HCT116 (cell line): ENCODE data around the gene MED13L. TPM values are rescaled to one million over a fixed set of nuclear protein-coding genes. Genes with fewer than 3 reads are reported as not detected.

Experiments used
- ATAC-seq: fragments of 200-7000 bp; cut with Tn5 transposase; 2 replicates; pipeline ENCODE4 v1.9.1; 2020; ENCODE audit warnings: mild to moderate bottlenecking, moderate library complexity
- BruUV-seq: library from RNA; stranded (reverse); fragments of 400-500 nt; replicated peaks from 2 replicates; lab custom pipeline; 2021; lab: Mats Ljungman, UMichigan
- CTCF ChIA-PET: fragments of 300-600 bp; sonication (Branson Sonifier 250); formaldehyde crosslinking; loops from one replicate; lab custom pipeline; 2021; ENCODE audit warnings: antibody characterized with exemption; lab: Charles Lee
- POLR2A ChIA-PET: fragments of 300-600, 350-600 bp; sonication (Branson Sonifier 250); formaldehyde crosslinking; loops from one replicate; lab custom pipeline; 2021; ENCODE audit warnings: antibody characterized with exemption; lab: Charles Lee
- RAD21 ChIA-PET, 2 experiments: fragments of 300-600 bp; sonication (Branson Sonifier 250); formaldehyde crosslinking; loops; one replicate each; lab custom pipeline; 2023; ENCODE audit warnings: low total read pairs in 2 of 2; ENCODE audit not compliant: uncharacterized antibody in 2 of 2, unreplicated experiment in 2 of 2, low non-redundant PET in 1 of 2; lab: Charles Lee
- DNase-seq: peaks from one replicate; pipeline ENCODE4 v3.0.0-alpha.2; 2010; ENCODE audit warnings: low read depth, low spot score
- H2AFZ ChIP-seq: fragments of 200-600 bp; shearing (Covaris generic), sonication (generic); 2 replicates; pipeline ENCODE4 v1.6.1; 2017; ENCODE audit warnings: low read depth, mixed run types, mixed read lengths, antibody characterized with exemption, low read length; ENCODE audit not compliant: poor library complexity, severe bottlenecking
- H3K27ac ChIP-seq: 2 replicates; pipeline ENCODE4 v1.5.1; 2012; ENCODE audit warnings: low read depth, low read length
- H3K27me3 ChIP-seq: fragments of 200-600 bp; sonication (generic); 2 replicates; pipeline ENCODE4 v1.6.1; 2016; ENCODE audit warnings: mixed run types, low read length, mixed read lengths; ENCODE audit not compliant: insufficient read depth
- H3K36me3 ChIP-seq, 2 experiments: fragments of 200-500 bp in 1 of 2; fragments of 200-600 bp in 1 of 2; sonication (Bioruptor generic) in 1 of 2; sonication (generic) in 1 of 2; 2 replicates each; pipeline versions ENCODE4 v1.5.1 to v1.6.1; 2014 to 2016; ENCODE audit warnings: low read length in 2 of 2, inconsistent platforms in 1 of 2, mixed read lengths in 1 of 2, mixed run types in 1 of 2; ENCODE audit not compliant: insufficient read depth in 2 of 2, control insufficient read depth in 1 of 2
- H3K4me1 ChIP-seq, 2 experiments: fragments of 200-600 bp in 1 of 2; sonication (generic) in 1 of 2; 2 replicates each; pipeline versions ENCODE4 v1.5.1 to v1.6.1; 2012 to 2017; ENCODE audit warnings: low read length in 2 of 2, inconsistent platforms in 1 of 2, mild to moderate bottlenecking in 1 of 2, mixed read lengths in 1 of 2, mixed run types in 1 of 2, moderate library complexity in 1 of 2; ENCODE audit not compliant: insufficient read depth in 2 of 2, control insufficient read depth in 1 of 2
- H3K4me2 ChIP-seq: fragments of 200-600 bp; sonication (generic); 2 replicates; pipeline ENCODE4 v1.6.1; 2017; ENCODE audit warnings: mixed run types, low read length, mixed read lengths
- H3K4me3 ChIP-seq, 2 experiments: fragments of 200-600 bp in 1 of 2; sonication (generic) in 1 of 2; replicated peaks in 1 of 2; 2 replicates each; pipeline ENCODE4 v1.5.1; 2011 to 2016; ENCODE audit warnings: low read length in 2 of 2, control low read depth in 1 of 2, low read depth in 1 of 2, mild to moderate bottlenecking in 1 of 2, mixed read lengths in 1 of 2, mixed run types in 1 of 2
- H3K79me2 ChIP-seq: fragments of 200-600 bp; sonication (generic); 2 replicates; pipeline ENCODE4 v1.6.1; 2017; ENCODE audit warnings: mild to moderate bottlenecking, mixed run types, low read length, moderate library complexity, mixed read lengths; ENCODE audit not compliant: insufficient read depth
- H3K9ac ChIP-seq: fragments of 200-600 bp; sonication (generic); 2 replicates; pipeline ENCODE4 v1.6.1; 2016; ENCODE audit warnings: low read length, mixed read lengths
- H3K9me2 ChIP-seq: fragments of 200-600 bp; sonication (generic), shearing (Covaris generic); 2 replicates; pipeline ENCODE4 v1.6.1; 2017; ENCODE audit warnings: mixed run types, mild to moderate bottlenecking, moderate library complexity; ENCODE audit not compliant: insufficient read depth
- H3K9me3 ChIP-seq, 2 experiments: fragments of 200-500 bp in 1 of 2; fragments of 200-600 bp in 1 of 2; sonication (Bioruptor generic) in 1 of 2; sonication (generic) in 1 of 2; 2 replicates each; pipeline ENCODE4 v1.6.1; 2014 to 2017; ENCODE audit warnings: low read length in 2 of 2, mixed read lengths in 2 of 2, inconsistent platforms in 1 of 2, low read depth in 1 of 2, mild to moderate bottlenecking in 1 of 2, mixed run types in 1 of 2, moderate library complexity in 1 of 2; ENCODE audit not compliant: control insufficient read depth in 1 of 2, insufficient read depth in 1 of 2
- H4K20me1 ChIP-seq: fragments of 200-600 bp; sonication (generic), shearing (Covaris generic); 2 replicates; pipeline ENCODE4 v1.6.1; 2017; ENCODE audit warnings: mixed run types, mild to moderate bottlenecking, moderate library complexity; ENCODE audit not compliant: insufficient read depth
- CTCF ChIP-seq, 3 experiments: fragments of 200-600 bp in 1 of 3; sonication (generic) in 1 of 3; IDR thresholded peaks in 2 of 3; conservative IDR thresholded peaks in 1 of 3; 2 replicates each; pipeline ENCODE4 v1.5.1; 2012 to 2017; ENCODE audit warnings: low read depth in 2 of 3, low read length in 2 of 3, antibody characterized with exemption in 1 of 3, borderline replicate concordance in 1 of 3, control low read depth in 1 of 3, mild to moderate bottlenecking in 1 of 3, mixed read lengths in 1 of 3, mixed run types in 1 of 3, moderate library complexity in 1 of 3; ENCODE audit not compliant: insufficient read depth in 1 of 3
- FOSL1 ChIP-seq: IDR thresholded peaks from 2 replicates; pipeline ENCODE4 v1.6.1; 2012; ENCODE audit warnings: low read depth
- POLR2AphosphoS5 ChIP-seq: IDR thresholded peaks from 2 replicates; pipeline ENCODE4 v1.6.1; 2011; ENCODE audit warnings: mild to moderate bottlenecking, low read depth, low read length, moderate library complexity
- ZNF274 ChIP-seq: fragments of 200-500 bp; sonication (Bioruptor generic); IDR thresholded peaks from 2 replicates; pipeline ENCODE4 v1.6.1; 2014; ENCODE audit warnings: mild to moderate bottlenecking, low read depth, low read length, inconsistent platforms
- intact Hi-C: fragments of 100-400 bp; cut with micrococcal nuclease; formaldehyde crosslinking; loops from 2 replicates; pipeline ENCODE4 v1.10.0; 2022
- total RNA-seq: library from RNA; stranded (reverse); gene quantifications from one replicate; pipeline ENCODE4 v1.2.1, GENCODE V29; 2021; ENCODE audit not compliant: unreplicated experiment

The MED13L gene
- total RNA-seq, 1 experiment from 2014 or later: 176 TPM

DNA sequence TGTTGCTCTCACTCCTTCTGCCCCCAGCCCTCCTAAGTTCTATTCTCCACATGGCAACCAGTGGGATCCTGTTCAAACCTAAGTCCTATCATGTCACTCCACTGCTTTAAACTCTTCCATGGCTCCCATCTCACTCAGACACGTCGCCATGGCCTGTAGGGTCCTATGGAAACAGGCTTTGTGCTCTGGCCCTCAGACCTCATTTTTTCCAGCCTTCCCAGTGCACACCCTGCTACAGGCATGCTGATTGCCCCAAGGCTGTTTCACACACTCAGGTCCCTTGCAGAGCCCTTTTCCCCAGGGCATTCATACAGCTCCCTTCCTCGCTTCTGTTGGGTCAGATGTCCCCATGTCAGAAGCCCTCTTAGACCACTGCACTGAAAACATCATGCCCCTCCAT lies 11.2 kb upstream of the MED13L start:
- ChIA-PET RAD21 (no interaction called here), CTCF (no interaction called here), POLR2A (no interaction called here)
- intact Hi-C loops: no loop called here
- no peak overlapping the region for H3K4me2 ChIP-seq
- no peaks in the 10 kb centered on the region for H3K79me2 ChIP-seq
- H3K9me3 ChIP-seq: no peaks in the 10 kb centered on the region
- TF ChIP-seq POLR2AphosphoS5: no peak
- TF ChIP-seq FOSL1: no peak
- no peak overlapping the region for H3K27ac ChIP-seq
- no TSS peak for BruUV-seq
- no peak overlapping the region for H3K9ac ChIP-seq
- no peak overlapping the region for H3K4me3 ChIP-seq
- no peak overlapping the region for H2AFZ ChIP-seq
- no peaks in the 10 kb centered on the region for H3K9me2 ChIP-seq
- ATAC-seq: no peak
- no peaks in the 10 kb centered on the region for H4K20me1 ChIP-seq
- H3K36me3 ChIP-seq: no peaks in the 10 kb centered on the region
- DNase-seq: no peak
- no peaks in the 10 kb centered on the region for H3K27me3 ChIP-seq
- H3K4me1 ChIP-seq: no peaks in the 10 kb centered on the region

DNA sequence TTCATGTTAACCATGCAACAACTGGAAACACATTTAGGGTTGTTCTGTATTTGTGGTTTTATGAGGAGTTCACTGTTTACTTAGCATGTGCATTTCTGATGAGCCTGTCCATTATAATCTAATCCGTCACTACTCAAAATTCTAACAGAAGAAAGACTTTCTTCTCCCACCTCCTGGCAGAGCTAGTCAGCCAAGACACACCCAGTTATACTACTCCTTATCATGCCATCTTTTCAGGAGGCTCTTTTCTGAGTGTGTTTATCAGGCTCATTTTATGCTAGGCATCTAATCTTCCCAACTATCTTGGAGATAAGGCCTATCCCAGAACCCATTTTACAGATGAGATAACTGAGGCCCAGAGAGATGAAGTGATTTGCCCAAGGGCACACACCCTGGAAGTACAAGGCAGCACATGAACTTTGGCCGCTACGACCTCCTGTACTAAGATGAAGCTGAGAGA lies 10.4 kb upstream of the MED13L start:
- no TSS peak for BruUV-seq
- H4K20me1 ChIP-seq: no peaks in the 10 kb centered on the region
- no peak overlapping the region for H3K4me3 ChIP-seq
- H3K4me1 ChIP-seq: no peaks in the 10 kb centered on the region
- no peak for ATAC-seq
- no peak overlapping the region for H3K27ac ChIP-seq
- no peaks in the 10 kb centered on the region for H3K36me3 ChIP-seq
- TF ChIP-seq ZNF274 (no peak), CTCF (IDR thresholded peaks at IDR 0.05 in 2 of 3, conservative IDR thresholded peaks at IDR 0.05 in 1 of 3; ENCODE audit: borderline replicate concordance in 1 of 3, insufficient read depth in 1 of 3, low read depth in 2 of 3, low read length in 2 of 3) (no peak)
- ChIA-PET POLR2A (no interaction called here), RAD21 (no interaction called here), CTCF (no interaction called here)
- intact Hi-C loops: no loop called here
- H3K79me2 ChIP-seq: no peaks in the 10 kb centered on the region
- no peak overlapping the region for H3K4me2 ChIP-seq
- H3K27me3 ChIP-seq: no peaks in the 10 kb centered on the region
- DNase-seq: no peak
- no peaks in the 10 kb centered on the region for H3K9me3 ChIP-seq
- no peak overlapping the region for H2AFZ ChIP-seq
- H3K9ac ChIP-seq: no peak overlapping the region
- no peaks in the 10 kb centered on the region for H3K9me2 ChIP-seq
